Raji (cell line): ENCODE results near the gene RBM48.

ENCODE experiments used
- POLR2A ChIP-seq: IDR thresholded peaks from 2 replicates; pipeline ENCODE4 v1.6.1; 2011; ENCODE audit warnings: low read depth, low read length, control low read depth; ENCODE audit not compliant: insufficient read depth

Gene RBM48

DNA sequence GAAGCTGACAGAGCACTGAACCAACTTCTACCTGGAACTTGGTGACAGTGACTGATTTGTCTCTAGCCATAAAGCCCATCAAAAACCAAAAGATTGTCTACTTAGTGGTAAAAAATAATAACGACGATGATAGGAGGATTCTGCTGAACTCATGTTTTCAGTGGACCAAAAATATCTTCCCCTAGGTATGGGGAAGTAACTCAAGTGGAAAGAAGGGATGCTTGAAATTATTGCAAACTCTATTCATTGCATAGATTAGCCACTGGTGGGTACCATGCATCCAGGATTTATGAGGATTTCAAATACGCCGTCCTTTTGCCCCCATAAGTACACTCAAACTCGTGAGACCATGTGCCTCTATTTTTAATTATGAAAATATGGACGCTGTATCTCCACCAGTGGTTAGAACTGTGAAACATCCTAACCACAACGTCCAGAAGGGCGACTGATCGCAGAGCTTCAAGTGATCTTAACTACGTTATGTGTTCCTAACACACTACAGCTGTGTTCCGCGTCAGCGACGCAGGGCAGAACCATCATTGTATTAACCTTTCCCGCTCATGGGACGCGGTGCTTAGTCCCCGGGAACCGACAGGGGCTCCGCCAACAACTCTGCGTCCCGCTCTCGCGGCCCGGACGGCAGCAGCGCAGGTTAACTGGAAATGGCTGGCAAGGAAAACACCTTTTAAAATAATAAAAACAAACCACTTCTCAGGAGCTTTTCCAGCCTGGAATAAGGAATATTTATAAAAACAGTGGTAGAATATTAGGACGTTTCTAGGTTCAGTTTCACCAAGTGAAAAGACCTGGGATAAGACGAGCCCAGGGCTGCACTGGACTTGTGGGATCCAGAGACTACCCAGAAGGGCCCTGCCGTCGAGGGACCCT is 1.1 kb upstream of the RBM48 start:
- TF ChIP-seq POLR2A, result peak; percentile 27; the same call in 1 of the 2 replicates

DNA sequence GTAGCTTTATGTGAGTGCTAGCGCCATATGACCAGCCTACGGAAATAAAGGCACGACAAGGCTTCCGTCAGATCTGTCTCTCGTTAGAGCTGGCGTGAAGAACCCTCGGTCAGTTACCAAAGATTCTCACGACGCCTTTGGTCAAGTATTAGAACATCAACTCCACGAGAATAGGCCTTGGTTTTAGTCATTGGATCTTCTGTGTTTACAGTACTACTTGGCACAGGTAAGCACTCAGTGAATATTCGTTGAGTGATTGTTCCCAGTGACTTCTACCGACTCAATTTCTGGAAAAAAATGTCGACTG is 316 bp downstream of the RBM48 start:
- TF ChIP-seq POLR2A, result no peak

DNA sequence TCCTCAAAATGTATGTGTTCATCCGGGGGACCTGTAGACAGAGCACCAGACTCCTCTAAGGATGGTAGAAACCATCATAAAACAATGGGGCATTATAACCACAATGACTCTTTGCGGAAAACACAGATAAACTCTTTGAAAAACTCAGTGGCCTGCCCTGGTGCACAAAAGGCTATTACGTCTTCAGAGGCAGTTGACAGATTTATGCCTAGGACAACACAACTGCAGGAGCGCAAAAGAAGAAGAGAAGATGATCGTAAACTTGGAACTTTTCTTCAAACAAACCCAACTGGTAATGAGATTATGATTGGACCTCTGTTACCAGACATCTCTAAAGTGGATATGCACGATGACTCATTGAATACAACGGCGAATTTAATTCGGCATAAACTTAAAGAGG is 6.0 kb downstream of the RBM48 start:
- no peak for TF ChIP-seq POLR2A

DNA sequence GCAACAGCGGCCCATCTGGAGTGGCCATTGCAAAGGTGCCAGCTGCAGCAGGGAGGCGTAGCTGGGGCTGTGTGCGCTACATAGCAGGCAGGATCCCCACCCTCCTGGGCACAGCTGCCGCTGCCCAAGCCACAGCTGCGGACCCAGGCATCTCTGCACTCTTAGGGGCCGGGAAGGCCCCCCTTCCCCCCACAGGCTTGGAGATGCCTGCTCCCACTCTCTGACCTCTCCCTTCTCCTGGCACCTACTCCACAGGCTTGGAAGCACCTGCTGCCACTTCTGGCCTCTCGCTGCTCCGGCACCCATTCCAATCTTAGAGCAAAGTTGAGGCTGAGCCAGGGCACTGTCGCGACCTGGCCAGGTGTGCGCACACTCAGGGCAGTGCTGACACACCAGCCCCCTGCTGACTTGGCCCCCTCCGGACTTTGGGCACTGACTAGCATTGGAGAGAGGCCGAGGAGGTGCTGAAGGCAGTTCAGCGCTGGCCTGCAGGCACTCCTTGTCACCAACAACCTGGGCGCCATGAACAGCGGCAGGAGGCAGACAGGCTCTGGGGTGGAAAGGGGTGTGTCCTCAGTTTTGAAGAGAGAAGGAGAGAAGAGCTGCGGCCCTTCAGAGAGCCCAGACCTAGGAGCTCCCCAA is 18.4 kb downstream of the RBM48 start:
- TF ChIP-seq POLR2A, result no peak

DNA sequence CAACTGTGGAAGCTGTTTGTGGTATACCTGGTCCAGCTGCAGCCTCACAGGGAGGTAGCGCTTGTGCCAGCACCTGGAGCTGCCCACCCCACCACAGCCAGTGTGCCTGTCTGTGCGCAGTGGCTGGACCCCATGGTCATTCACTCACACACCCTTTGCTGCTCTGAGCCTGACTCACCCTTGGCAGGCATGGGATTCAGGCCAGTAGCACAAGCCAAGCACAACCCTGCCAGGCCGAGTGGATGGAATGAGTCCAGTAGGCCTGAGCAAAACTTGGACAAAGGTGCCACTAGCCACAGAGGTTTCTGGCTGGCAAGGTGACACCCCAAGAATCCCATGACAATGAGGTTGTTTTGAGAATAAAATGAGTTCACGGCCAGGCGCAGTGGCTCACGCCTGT is 19.0 kb downstream of the RBM48 start:
- TF ChIP-seq POLR2A, result no peak

DNA sequence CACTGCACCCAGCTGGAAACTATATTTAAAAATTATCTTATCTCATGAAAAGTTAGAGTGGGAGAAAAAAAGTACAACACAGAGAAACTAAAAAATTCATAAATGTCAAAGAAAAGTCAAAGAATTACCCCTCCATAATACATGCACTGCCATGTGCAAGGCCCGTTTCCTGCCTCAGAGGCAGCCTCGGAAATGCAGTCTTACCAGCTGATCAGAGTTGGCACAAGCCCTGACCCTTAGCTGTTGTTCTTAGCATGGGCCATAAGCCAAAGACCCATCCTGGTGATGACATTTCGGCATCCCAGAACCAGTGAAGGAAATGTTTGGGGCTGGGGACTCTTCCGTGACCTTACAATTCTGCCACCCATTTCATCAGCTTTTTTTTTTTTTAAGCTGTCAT is 21.6 kb downstream of the RBM48 start:
- TF ChIP-seq POLR2A, result no peak

DNA sequence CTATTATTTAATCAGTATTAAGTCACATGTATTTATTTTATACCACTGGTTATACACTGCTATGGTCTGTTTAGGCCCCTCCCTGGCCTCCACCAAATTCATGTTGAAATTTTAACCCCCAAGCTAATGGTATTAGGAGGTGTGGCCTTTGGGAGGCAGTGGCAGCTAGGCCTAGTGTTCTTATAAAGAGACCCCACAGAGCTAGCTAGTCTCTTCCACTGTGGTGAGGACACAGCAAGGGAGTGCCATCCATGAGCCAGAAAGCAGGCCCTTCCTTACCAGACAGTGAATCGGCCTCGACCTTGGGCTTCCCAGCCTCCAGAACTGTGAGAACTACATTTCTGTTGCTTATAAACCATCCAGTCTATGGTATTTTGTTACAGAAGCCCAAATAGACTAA is 28.7 kb downstream of the RBM48 start:
- TF ChIP-seq POLR2A, result no peak

DNA sequence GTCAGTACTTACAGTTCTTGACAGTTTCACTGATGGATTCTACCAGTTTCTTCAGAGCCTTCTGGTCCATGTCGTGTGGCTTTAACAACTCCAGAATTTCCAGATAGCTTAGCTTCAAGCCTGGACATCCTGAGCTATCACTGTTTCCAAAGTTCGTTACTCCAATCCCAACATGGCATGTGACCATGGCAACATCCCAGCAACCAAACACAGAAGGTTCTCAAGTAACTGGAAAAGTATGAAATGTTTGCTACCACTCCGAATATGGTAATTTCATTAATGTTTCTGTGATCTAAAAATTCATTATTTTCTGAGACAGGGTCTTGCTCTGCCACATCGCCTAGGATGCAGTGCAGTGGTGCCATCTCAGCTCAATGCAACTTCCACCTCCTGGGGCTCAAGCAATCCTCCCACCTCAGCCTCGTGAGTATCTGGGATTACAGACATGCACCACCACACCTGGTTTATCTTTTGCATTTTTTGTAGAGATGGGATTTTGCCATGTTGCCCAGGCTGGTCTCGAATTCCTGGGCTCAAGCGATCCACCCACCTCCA is 29.3 kb downstream of the RBM48 start:
- no peak for TF ChIP-seq POLR2A

DNA sequence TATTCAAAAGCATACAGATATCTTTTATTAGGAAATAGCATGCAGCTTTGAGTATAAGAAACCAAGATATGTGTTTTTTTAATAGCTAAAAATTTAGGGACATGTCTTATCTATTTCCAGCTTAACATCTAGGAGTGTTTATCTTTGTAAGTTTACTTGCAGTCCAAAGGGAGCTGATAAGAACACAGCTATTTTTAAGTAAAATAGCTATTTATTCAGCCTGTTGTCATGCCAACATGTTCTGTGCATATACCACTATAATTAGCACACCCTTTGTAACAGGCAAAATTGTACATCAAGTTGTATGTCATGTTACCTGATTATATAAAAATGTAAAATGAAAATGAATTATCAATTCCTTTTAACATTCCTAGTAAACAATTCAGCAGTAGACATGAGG is 32.0 kb downstream of the RBM48 start:
- TF ChIP-seq POLR2A, result no peak

DNA sequence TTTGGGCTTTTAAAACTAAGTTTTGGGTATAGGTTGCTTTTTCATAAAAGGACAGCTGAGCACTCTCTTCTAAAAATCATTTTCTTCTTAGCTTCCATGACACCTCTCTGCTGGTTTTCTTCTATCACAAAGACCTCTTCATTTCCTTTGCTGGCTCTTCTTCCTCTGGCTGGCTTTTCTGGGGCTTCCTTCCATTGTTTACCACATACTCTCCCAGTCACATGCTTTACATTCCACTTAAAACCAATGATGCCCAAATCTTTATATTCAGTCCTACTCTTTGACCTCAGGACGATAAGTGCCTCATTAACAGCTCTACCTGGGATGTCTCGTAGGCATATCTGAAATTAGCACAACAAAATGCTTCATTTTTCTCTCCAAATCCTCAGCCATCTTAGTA is 34.8 kb downstream of the RBM48 start:
- TF ChIP-seq POLR2A, result no peak

DNA sequence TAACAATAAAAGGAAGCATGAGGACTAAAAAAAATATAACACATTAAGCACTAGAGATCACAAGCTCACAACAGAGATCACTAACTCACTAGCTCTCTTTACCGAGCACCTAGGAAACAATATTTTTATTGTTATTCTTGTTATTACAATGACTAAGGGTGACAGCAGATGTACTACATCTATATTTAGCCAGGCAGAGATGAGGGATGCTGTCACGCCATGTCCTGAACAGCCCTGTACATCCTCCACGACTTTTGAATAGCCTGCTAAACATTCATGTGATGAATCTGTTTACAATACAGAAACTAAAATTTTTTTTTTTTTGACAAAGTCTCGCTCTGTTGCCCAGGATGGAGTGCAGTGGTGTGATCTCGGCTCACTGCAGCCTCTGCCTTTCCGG is 38.9 kb downstream of the RBM48 start:
- TF ChIP-seq POLR2A, result no peak

DNA sequence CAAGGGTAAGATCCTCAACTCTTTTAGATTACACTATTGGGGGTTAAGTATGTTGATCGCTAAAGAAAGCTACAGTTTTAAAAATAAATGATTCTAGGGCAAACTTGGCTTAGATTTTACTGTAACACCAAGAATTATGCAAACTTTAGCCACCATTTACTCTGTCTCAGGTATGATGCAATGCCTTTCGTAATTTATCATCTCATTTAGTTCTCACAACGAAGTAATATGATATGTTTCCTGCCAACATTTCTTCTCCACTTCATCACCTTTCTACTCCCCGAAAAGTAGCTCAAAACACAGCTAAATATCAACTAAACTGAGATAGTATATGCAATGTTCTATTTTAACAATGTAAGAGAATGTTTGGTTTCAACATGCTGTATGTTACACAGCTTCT is 40.5 kb downstream of the RBM48 start:
- TF ChIP-seq POLR2A, result no peak

DNA sequence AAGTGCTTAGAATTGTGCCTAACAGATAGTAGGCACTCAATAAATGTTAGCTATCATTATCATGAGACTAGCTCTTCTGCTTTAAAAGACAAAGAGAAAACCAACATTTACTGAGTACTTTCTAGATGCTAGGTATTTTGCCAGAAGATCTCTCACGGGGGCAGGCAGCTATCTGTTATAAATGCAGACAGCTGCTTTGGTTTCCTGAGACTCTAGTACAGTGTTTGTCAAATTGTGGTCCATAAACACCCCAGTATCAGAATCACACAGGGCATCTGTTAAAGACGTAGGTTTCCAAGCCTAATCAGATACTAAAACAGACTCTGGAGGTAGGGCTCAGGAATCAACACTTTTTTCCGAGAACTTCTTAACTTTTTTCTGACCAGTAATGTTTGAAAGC is 47.7 kb downstream of the RBM48 start:
- TF ChIP-seq POLR2A, result no peak

DNA sequence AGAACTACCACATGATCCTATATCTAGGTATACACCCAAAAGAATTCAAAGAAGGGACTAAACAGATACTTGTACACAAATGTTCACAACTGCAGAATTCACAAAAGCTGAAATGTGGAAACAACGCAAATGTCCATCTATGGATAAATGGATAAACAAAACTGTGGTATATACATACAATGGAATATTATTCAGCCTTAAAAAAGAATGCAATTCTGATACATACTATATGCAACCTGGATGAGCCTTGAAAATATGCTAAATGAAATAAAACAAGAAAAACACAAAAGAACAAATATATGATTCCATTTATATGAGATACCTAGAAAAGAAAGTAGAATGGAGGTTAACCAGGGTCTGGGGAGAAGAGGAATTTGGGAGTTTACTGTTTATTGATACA is 54.4 kb downstream of the RBM48 start:
- no peak for TF ChIP-seq POLR2A

DNA sequence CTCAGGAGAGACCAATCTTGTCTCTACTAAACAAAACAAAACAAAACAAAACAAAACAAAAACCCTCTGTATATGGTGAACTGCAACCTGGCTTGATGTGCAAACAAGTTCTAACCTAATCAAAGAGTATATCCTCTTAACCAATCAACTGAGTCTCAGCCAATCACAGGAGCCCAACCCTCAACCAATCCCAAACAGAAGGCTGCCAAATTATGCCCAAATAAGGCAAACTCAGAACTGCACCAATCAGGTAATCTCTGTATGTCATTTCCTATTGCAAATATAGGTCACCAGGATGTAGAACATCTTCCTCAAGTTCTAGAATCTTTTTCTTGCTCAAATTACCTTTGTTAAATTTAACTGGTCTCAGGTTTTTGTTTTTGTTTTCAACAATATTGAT is 56.4 kb downstream of the RBM48 start:
- no peak for TF ChIP-seq POLR2A

DNA sequence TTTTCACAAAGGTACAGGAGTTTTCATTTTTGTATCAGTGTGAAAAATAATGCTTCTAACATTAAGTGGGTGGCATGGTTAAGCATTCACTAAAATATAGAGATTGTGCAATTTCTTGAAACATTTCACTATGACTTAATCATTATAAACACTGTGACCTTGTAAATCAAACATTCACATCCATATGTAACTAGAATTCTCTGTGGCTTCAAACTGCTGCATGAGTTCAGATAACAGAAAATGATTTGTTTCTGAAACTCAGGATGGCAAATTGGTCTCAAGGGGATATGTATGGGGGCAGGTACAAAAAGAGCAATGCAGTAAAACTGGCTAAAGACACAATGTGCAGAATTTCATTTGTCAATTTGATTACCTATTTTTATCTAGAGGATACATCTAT is 57.8 kb downstream of the RBM48 start:
- TF ChIP-seq POLR2A, result no peak
